IPS-18c (cell line): Measurements from ENCODE around the gene MBOAT7.
A peak's percentile ranks its signal among the peaks of the same experiment; 100 is the strongest.
"Not testable (repeated sequence)": the region's sequence is repeated elsewhere in the genome, so short reads cannot be mapped to it uniquely, and the experiment has no call there.

ENCODE experiments used
- H3K4me3 ChIP-seq: 2 replicates; pipeline ENCODE4 v1.7.0; 2013; ENCODE audit warnings: low read depth, mild to moderate bottlenecking, low read length, moderate library complexity; ENCODE audit not compliant: insufficient read depth
- H3K9me3 ChIP-seq: one replicate; pipeline ENCODE4 v1.6.1; 2013; ENCODE audit warnings: mild to moderate bottlenecking, low read length, moderate library complexity; ENCODE audit not compliant: control insufficient read depth, insufficient read depth

The MBOAT7 gene

GRCh38 chr19:54194463-54194862 lies 5.1 kb upstream of the MBOAT7 start:
- H3K9me3 ChIP-seq, H3K4me3 ChIP-seq: not testable (repeated sequence)

- Histone ChIP-seq H3K9me3 (peaks cover 3% of the 10 kb centered on the region), H3K4me3 (no peak overlapping the region)
These were observed 3.6 kb upstream of the MBOAT7 start for GRCh38 chr19:54193011-54193410.

- Histone ChIP-seq H3K4me3 (peak overlapping the region; percentile 97), H3K9me3 (peaks cover 4% of the 10 kb centered on the region)
These were observed 2.6 kb upstream of the MBOAT7 start for GRCh38 chr19:54191811-54192453.

- H3K9me3 ChIP-seq = peaks cover 5% of the 10 kb centered on the region
- peak within 1 kb of the TSS; percentile 97 for H3K4me3 ChIP-seq
These were observed 1.8 kb upstream of the MBOAT7 start, which contains the start of gene TSEN34 for GRCh38 chr19:54191011-54191810. Gene TSEN34, plus strand, starts transcription at chr19:54191308. Its CDS starts 57 bp downstream, at chr19:54191365.

- Histone ChIP-seq H3K4me3 (peak overlapping the region; percentile 97), H3K9me3 (peaks cover 5% of the 10 kb centered on the region)
These were observed 1.2 kb upstream of the MBOAT7 start for GRCh38 chr19:54190503-54191010.

- H3K4me3 ChIP-seq = peak overlapping the region; percentile 97
- peaks cover 5% of the 10 kb centered on the region for H3K9me3 ChIP-seq
These were observed 539 bp upstream of the MBOAT7 start for GRCh38 chr19:54189735-54190502.

- Histone ChIP-seq H3K9me3 (peaks cover 5% of the 10 kb centered on the region), H3K4me3 (peak overlapping the region; percentile 82)
These were observed 1.0 kb downstream of the MBOAT7 start for GRCh38 chr19:54188215-54188871.

GRCh38 chr19:54186934-54187381 lies 2.4 kb downstream of the MBOAT7 start:
- Histone ChIP-seq H3K9me3 (peaks cover 5% of the 10 kb centered on the region), H3K4me3 (no peak overlapping the region)

GRCh38 chr19:54186351-54186750 lies 3.0 kb downstream of the MBOAT7 start:
- Histone ChIP-seq H3K9me3 (peaks cover 5% of the 10 kb centered on the region), H3K4me3 (no peak overlapping the region)

- H3K4me3 ChIP-seq = no peak overlapping the region
- peaks cover 2% of the 10 kb centered on the region for H3K9me3 ChIP-seq
These were observed 5.9 kb downstream of the MBOAT7 start for GRCh38 chr19:54183431-54183830.

- not testable (repeated sequence) for H3K9me3 ChIP-seq, H3K4me3 ChIP-seq
These were observed 7.5 kb downstream of the MBOAT7 start for GRCh38 chr19:54181894-54182293.

GRCh38 chr19:54180691-54181091 lies 8.7 kb downstream of the MBOAT7 start:
- no peaks in the 10 kb centered on the region for H3K9me3 ChIP-seq

GRCh38 chr19:54179921-54180461 lies 9.4 kb downstream of the MBOAT7 start:
- H3K9me3 ChIP-seq = no peaks in the 10 kb centered on the region
- H3K4me3 ChIP-seq = no peak overlapping the region

More at GRCh38 chr19:54180691-54181091, 8.7 kb downstream of the MBOAT7 start:
- no peak overlapping the region for H3K4me3 ChIP-seq

GRCh38 chr19:54179262-54179852 lies 10.0 kb downstream of the MBOAT7 start:
- no peaks in the 10 kb centered on the region for H3K9me3 ChIP-seq
- H3K4me3 ChIP-seq = no peak overlapping the region

- H3K4me3 ChIP-seq = no peak overlapping the region
These were observed 10.7 kb downstream of the MBOAT7 start for GRCh38 chr19:54178581-54179261.

More at GRCh38 chr19:54178581-54179261, 10.7 kb downstream of the MBOAT7 start:
- no peaks in the 10 kb centered on the region for H3K9me3 ChIP-seq
